Skeletal muscle satellite cell (primary cell): Measurements from ENCODE around the gene CYP27C1.
"Not testable (repeated sequence)": the region's sequence is repeated elsewhere in the genome, so short reads cannot be mapped to it uniquely, and the experiment has no call there.

Source experiments
- H3K27me3 ChIP-seq: 2 replicates; pipeline ENCODE4 v1.7.0; 2013; ENCODE audit warnings: low read length; ENCODE audit not compliant: control insufficient read depth, insufficient read depth
- H3K36me3 ChIP-seq: 2 replicates; pipeline ENCODE4 v1.7.0; 2013; ENCODE audit warnings: mild to moderate bottlenecking, control low read depth, low read length; ENCODE audit not compliant: insufficient read depth
- H3K4me1 ChIP-seq: 2 replicates; pipeline ENCODE4 v1.7.0; 2013; ENCODE audit warnings: low read length; ENCODE audit not compliant: control insufficient read depth, insufficient read depth
- H3K4me2 ChIP-seq: 2 replicates; pipeline ENCODE4 v1.7.0; 2013; ENCODE audit warnings: mild to moderate bottlenecking, low read length
- H3K4me3 ChIP-seq: 2 replicates; pipeline ENCODE4 v1.7.0; 2013; ENCODE audit warnings: low read length
- H3K9ac ChIP-seq: 2 replicates; pipeline ENCODE4 v1.7.0; 2013; ENCODE audit warnings: mild to moderate bottlenecking, low read depth, low read length, moderate library complexity
- H3K9me3 ChIP-seq: replicated peaks from 2 replicates; pipeline ENCODE4 v1.7.0; 2013; ENCODE audit warnings: mild to moderate bottlenecking, control low read depth, low read length

The CYP27C1 gene

GRCh38 chr2:127163921-127164320 lies 56.2 kb downstream of the CYP27C1 start:
- no peak overlapping the region for H3K4me3 ChIP-seq
- H3K36me3 ChIP-seq, result no peaks in the 10 kb centered on the region
- no peaks in the 10 kb centered on the region for H3K9me3 ChIP-seq
- H3K4me1 ChIP-seq, result no peaks in the 10 kb centered on the region
- H3K27me3 ChIP-seq, result no peaks in the 10 kb centered on the region
- H3K9ac ChIP-seq, result no peak overlapping the region
- no peak overlapping the region for H3K4me2 ChIP-seq

- not testable (repeated sequence) for H3K9me3 ChIP-seq, H3K4me3 ChIP-seq, H3K4me2 ChIP-seq, H3K27me3 ChIP-seq, H3K4me1 ChIP-seq, H3K9ac ChIP-seq, H3K36me3 ChIP-seq
Measured at GRCh38 chr2:127163090-127163406, 57.1 kb downstream of the CYP27C1 start.

GRCh38 chr2:127162261-127163089 lies 57.6 kb downstream of the CYP27C1 start:
- Histone ChIP-seq H3K4me1 (peaks cover 5% of the 10 kb centered on the region), H3K4me3 (no peak overlapping the region), H3K9ac (no peak overlapping the region), H3K27me3 (no peaks in the 10 kb centered on the region), H3K4me2 (no peak overlapping the region), H3K9me3 (no peaks in the 10 kb centered on the region), H3K36me3 (no peaks in the 10 kb centered on the region)

GRCh38 chr2:127161176-127162136 lies 58.6 kb downstream of the CYP27C1 start:
- no peaks in the 10 kb centered on the region for H3K36me3 ChIP-seq
- peaks cover 10% of the 10 kb centered on the region for H3K4me1 ChIP-seq
- no peaks in the 10 kb centered on the region for H3K9me3 ChIP-seq
- no peak overlapping the region for H3K4me2 ChIP-seq
- H3K27me3 ChIP-seq, result no peaks in the 10 kb centered on the region
- no peak overlapping the region for H3K4me3 ChIP-seq
- H3K9ac ChIP-seq, result no peak overlapping the region

GRCh38 chr2:127160676-127161075 lies 59.4 kb downstream of the CYP27C1 start:
- Histone ChIP-seq H3K9me3 (no peaks in the 10 kb centered on the region), H3K4me3 (no peak overlapping the region), H3K36me3 (no peaks in the 10 kb centered on the region), H3K4me2 (no peak overlapping the region), H3K27me3 (no peaks in the 10 kb centered on the region), H3K9ac (no peak overlapping the region), H3K4me1 (peaks cover 18% of the 10 kb centered on the region)

GRCh38 chr2:127159543-127159942 lies 60.6 kb downstream of the CYP27C1 start:
- no peaks in the 10 kb centered on the region for H3K27me3 ChIP-seq
- no peaks in the 10 kb centered on the region for H3K36me3 ChIP-seq
- no peak overlapping the region for H3K9ac ChIP-seq
- H3K4me2 ChIP-seq, result no peak overlapping the region
- no peaks in the 10 kb centered on the region for H3K9me3 ChIP-seq
- peaks cover 29% of the 10 kb centered on the region for H3K4me1 ChIP-seq
- no peak overlapping the region for H3K4me3 ChIP-seq

- Histone ChIP-seq H3K27me3 (no peaks in the 10 kb centered on the region), H3K4me3 (no peak overlapping the region), H3K9ac (no peak overlapping the region), H3K4me1 (peaks cover 37% of the 10 kb centered on the region), H3K4me2 (no peak overlapping the region), H3K36me3 (no peaks in the 10 kb centered on the region), H3K9me3 (no peaks in the 10 kb centered on the region)
Measured at GRCh38 chr2:127158614-127159290, 61.3 kb downstream of the CYP27C1 start.

GRCh38 chr2:127157651-127158485 lies 62.2 kb downstream of the CYP27C1 start:
- Histone ChIP-seq H3K4me1 (peaks cover 44% of the 10 kb centered on the region), H3K27me3 (no peaks in the 10 kb centered on the region), H3K9ac (no peak overlapping the region), H3K4me3 (no peak overlapping the region), H3K4me2 (peak overlapping the region; percentile 4), H3K36me3 (no peaks in the 10 kb centered on the region), H3K9me3 (no peaks in the 10 kb centered on the region)

- H3K4me2 ChIP-seq, result peak overlapping the region; percentile 4
- no peak overlapping the region for H3K4me3 ChIP-seq
- H3K4me1 ChIP-seq, result peaks cover 52% of the 10 kb centered on the region
- H3K9ac ChIP-seq, result no peak overlapping the region
- no peaks in the 10 kb centered on the region for H3K27me3 ChIP-seq
- H3K36me3 ChIP-seq, result no peaks in the 10 kb centered on the region
- H3K9me3 ChIP-seq, result no peaks in the 10 kb centered on the region
Measured at GRCh38 chr2:127157114-127157513, 63.0 kb downstream of the CYP27C1 start.

GRCh38 chr2:127155947-127156346 lies 64.2 kb downstream of the CYP27C1 start:
- Histone ChIP-seq H3K9me3 (peaks cover 2% of the 10 kb centered on the region), H3K4me1 (peaks cover 54% of the 10 kb centered on the region)

More at GRCh38 chr2:127155947-127156346, 64.2 kb downstream of the CYP27C1 start:
- Histone ChIP-seq H3K4me3 (no peak overlapping the region), H3K9ac (peak overlapping the region; percentile 0), H3K36me3 (no peaks in the 10 kb centered on the region), H3K27me3 (no peaks in the 10 kb centered on the region), H3K4me2 (peak overlapping the region; percentile 36)
